SK-N-MC (cell line): ENCODE results near the gene VAV3.

Source experiments
- DNase-seq: peaks from one replicate; pipeline ENCODE4 v3.0.0-alpha.2; 2011; ENCODE audit warnings: low read depth, low spot score
- H3K27ac ChIP-seq: fragments of 200-600 bp; sonication (generic); 2 replicates; pipeline ENCODE4 v1.5.1; 2016; ENCODE audit warnings: mixed run types
- H3K36me3 ChIP-seq: fragments of 200-600 bp; sonication (generic); 2 replicates; pipeline ENCODE4 v1.6.1; 2017; ENCODE audit warnings: antibody characterized with exemption, low read length, mixed read lengths; ENCODE audit not compliant: insufficient read depth
- H3K4me3 ChIP-seq: fragments of 200-600 bp; sonication (generic); 2 replicates; pipeline ENCODE4 v1.5.1; 2016
- H3K9ac ChIP-seq: fragments of 200-600 bp; sonication (generic); 2 replicates; pipeline ENCODE4 v1.8.0; 2017; ENCODE audit warnings: mixed run types, mixed read lengths; ENCODE audit not compliant: insufficient read length
- H3K9me3 ChIP-seq: fragments of 200-600 bp; sonication (generic); 2 replicates; pipeline ENCODE4 v1.6.1; 2017; ENCODE audit warnings: low read depth, mild to moderate bottlenecking, antibody characterized with exemption, low read length, moderate library complexity, mixed read lengths
- EZH2 ChIP-seq: fragments of 200-600 bp; sonication (generic); IDR thresholded peaks from one replicate; pipeline ENCODE4 v1.6.1; 2017; ENCODE audit warnings: antibody characterized with exemption
- FOXP2 ChIP-seq: optimal IDR thresholded peaks from 2 replicates; pipeline ENCODE3; 2011; ENCODE audit warnings: mild to moderate bottlenecking, moderate library complexity; ENCODE audit not compliant: insufficient read depth; ENCODE audit errors: extremely low read length, control extremely low read depth
- POLR2AphosphoS5 ChIP-seq: IDR thresholded peaks from 2 replicates; pipeline ENCODE4 v1.6.1; 2012; ENCODE audit warnings: mild to moderate bottlenecking, low read depth, low read length, borderline replicate concordance

The VAV3 gene

DNA sequence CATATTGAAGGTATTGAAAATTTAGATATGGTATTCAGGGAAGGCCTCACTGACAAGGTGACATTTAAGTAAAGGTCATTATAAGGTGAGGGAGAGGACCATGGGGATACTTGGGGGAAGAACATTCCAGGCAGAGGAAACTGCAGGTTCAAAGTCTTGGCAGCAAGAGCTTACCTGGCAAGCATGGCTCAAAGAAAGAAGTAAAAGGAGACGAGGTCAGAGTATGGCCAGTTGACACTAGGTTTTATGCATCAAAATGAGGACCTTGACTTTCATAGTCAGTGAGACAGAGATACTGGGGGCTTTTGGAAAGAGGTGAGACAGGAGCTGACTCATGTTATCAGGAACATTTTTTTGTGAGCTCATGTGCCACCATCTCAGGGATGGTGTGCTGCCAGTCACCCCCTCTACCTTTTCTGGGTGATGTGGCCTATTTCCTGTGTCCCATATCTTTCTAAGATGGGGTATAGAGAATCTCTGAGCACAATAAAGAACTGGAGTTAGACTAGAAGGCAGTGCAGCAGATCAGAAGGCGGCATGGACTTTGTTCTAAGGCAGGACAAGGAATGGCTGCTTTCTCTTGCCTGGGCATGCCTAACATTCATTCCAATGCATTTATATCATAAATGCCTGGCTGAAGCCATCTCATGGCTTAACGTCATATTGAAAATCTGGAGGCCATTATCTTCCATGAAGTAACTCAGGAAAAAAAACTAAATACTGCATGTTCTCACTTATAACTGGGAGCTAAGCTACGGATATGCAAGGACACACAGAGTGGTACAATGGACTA lies 417.4 kb downstream of the VAV3 start:
- DNase-seq: no peak
- Histone ChIP-seq H3K4me3 (no peak overlapping the region), H3K9me3 (no peaks in the 10 kb centered on the region), H3K36me3 (no peaks in the 10 kb centered on the region), H3K9ac (no peak overlapping the region), H3K27ac (no peak overlapping the region)
- TF ChIP-seq POLR2AphosphoS5 (no peak), FOXP2 (no peak), EZH2 (no peak)

DNA sequence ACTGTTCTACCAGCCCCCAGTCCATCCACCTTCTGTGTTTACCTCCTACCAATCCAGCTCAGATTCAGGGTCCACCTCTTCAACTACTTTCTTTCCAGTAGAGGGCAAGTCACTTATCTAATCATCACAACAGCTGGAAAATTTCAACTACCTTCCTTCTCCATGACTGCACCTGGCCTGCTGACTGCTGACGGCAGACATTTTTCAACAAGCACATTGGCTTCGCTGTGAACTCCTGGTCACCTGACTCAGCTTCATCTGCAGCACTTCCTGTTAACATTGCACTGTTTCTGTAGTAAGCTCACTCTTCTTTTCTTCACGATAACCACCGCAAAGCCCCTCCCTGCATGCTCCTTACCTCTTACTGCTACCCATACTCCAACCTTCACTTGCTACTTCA lies 418.4 kb downstream of the VAV3 start:
- H3K36me3 ChIP-seq: no peaks in the 10 kb centered on the region
- no peak for DNase-seq
- H3K27ac ChIP-seq: no peak overlapping the region
- TF ChIP-seq POLR2AphosphoS5: no peak
- TF ChIP-seq FOXP2: no peak
- TF ChIP-seq EZH2: no peak
- H3K9ac ChIP-seq: no peak overlapping the region
- H3K9me3 ChIP-seq: no peaks in the 10 kb centered on the region
- no peak overlapping the region for H3K4me3 ChIP-seq

DNA sequence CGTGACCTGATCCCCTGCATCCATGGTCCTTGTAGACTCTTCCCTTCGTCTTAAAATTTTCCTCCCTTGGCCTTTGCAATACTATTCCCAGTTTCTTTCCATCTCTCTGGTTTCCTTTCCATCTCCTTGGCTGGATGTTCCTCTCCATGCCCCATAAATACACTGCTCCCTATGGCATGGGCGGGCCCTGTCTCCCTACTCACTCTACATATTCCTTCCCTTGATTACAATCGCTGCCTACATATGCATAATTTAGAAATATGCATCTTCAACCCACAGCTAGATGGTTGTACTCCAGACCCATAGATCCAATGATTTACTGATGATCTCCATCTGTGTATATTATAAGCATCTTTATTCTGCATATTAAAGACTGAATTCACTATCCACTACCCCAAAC lies 419.1 kb downstream of the VAV3 start:
- Histone ChIP-seq H3K36me3 (no peaks in the 10 kb centered on the region), H3K27ac (no peak overlapping the region), H3K9ac (no peak overlapping the region), H3K9me3 (no peaks in the 10 kb centered on the region), H3K4me3 (no peak overlapping the region)
- TF ChIP-seq FOXP2 (no peak), EZH2 (no peak), POLR2AphosphoS5 (no peak)
- no peak for DNase-seq

DNA sequence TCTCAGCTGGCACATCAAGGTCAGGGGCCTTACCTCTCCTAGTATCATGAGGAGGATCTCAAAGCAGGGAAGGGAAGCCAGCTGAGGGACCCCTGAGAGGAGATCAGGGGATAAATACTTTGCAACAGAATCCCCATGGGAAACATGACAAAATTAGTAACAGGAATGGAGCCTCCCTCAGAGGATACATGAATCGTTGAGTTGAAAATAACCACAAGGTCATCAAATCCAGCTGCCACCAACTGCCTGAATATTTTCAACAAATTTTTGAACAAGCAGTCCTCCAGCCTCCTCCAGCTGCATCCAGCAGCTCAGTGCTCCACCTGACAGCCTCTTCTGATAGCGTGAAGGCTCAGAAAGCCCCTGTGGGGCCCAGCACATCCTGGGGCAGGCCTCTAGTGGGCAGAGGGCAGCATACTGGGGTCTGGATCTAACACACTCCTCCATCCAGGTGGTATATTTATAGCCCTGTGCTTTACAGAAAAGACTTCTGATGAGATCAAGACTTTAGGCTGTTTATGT lies 419.9 kb downstream of the VAV3 start:
- Histone ChIP-seq H3K36me3 (no peaks in the 10 kb centered on the region), H3K9me3 (no peaks in the 10 kb centered on the region), H3K9ac (no peak overlapping the region), H3K4me3 (no peak overlapping the region), H3K27ac (no peak overlapping the region)
- no peak for DNase-seq
- no peak for TF ChIP-seq FOXP2
- no peak for TF ChIP-seq POLR2AphosphoS5
- TF ChIP-seq EZH2: no peak

DNA sequence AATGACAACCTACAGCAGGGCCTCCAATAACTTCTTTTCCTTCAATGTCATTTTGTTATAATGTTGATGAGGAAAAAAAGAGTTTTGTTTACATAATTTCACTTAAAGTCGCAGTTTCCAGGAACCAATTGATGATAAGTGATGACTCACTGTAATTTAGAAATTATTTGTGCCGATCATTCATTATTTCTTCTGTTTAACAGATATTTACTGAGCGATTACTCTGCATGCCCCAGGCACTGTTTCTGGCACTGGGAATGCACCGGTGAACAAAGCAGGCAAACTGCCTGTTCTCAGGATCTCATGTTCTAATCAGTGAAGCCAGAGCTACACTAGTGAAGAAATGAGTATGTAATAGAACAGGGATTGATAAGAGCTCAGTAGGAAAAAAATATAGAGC lies 420.7 kb downstream of the VAV3 start:
- TF ChIP-seq POLR2AphosphoS5 (no peak), FOXP2 (no peak), EZH2 (no peak)
- no peaks in the 10 kb centered on the region for H3K36me3 ChIP-seq

DNA sequence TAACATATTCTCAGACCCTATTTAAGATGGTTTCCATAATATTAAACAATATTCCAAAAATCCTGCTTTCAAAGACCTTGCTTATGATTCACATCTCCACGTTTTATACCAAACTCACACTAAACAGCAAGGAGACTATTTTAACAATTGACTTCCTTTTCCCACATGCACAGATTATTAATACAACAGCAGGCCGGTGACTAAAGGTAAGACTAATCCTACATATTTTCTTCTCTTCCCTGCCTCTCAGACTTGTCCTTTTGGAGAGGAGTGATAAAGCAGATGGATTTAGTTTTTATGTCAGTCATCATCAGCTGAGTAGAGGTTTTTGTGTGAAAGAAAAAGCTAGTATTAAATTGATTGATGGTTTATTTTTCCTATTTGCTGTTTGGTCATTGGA lies 423.6 kb downstream of the VAV3 start:
- Histone ChIP-seq H3K4me3 (no peak overlapping the region), H3K9ac (no peak overlapping the region), H3K27ac (no peak overlapping the region), H3K36me3 (no peaks in the 10 kb centered on the region), H3K9me3 (no peaks in the 10 kb centered on the region)
- DNase-seq: no peak
- TF ChIP-seq POLR2AphosphoS5: no peak
- TF ChIP-seq EZH2: no peak
- no peak for TF ChIP-seq FOXP2

More for the DNA sequence above, 420.7 kb downstream of the VAV3 start:
- DNase-seq: no peak
- H3K9ac ChIP-seq: no peak overlapping the region
- H3K27ac ChIP-seq: no peak overlapping the region
- no peak overlapping the region for H3K4me3 ChIP-seq
- H3K9me3 ChIP-seq: no peaks in the 10 kb centered on the region

DNA sequence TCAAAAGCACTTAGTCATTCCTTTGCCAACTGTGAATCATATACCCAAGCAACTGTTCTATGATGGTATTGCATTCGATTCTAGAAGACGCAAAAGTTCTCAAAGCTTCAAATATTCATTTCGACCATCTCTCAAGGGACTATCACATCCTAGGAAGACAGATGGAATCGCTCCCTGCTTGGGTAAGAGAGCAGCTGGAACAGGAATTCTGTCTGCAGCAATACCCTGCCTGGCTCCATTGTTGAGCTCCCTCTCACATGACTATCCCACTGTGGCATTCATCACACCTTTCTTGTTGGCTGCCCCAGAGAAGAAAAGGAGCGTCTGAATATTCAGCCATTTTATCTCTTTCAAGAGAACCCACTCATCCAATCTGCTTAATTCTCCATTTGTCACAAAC lies 426.5 kb downstream of the VAV3 start:
- TF ChIP-seq POLR2AphosphoS5 (no peak), EZH2 (no peak)
- Histone ChIP-seq H3K9me3 (no peaks in the 10 kb centered on the region), H3K36me3 (no peaks in the 10 kb centered on the region), H3K4me3 (no peak overlapping the region), H3K9ac (no peak overlapping the region), H3K27ac (no peak overlapping the region)
- no peak for DNase-seq

DNA sequence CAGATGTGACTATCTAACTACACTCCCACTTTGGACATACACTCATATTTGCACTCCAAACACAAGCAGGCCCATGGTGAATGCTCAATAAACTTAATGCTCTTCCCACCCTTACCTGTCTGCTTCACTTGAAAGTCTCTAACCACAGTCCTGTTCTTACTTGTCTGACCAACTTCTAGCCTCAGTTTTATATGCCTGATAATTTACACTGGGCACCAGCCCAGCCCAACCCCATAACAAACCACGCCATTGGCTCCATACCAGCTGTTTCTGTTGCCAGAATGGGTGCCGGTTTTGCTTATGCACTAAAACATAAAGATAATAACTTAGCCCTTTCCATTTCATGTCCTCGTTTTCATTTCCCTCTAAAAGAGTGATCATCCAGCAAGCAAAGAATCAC lies 428.7 kb downstream of the VAV3 start:
- no peaks in the 10 kb centered on the region for H3K9me3 ChIP-seq
- no peaks in the 10 kb centered on the region for H3K36me3 ChIP-seq
- no peak for DNase-seq
- H3K27ac ChIP-seq: no peak overlapping the region
- no peak overlapping the region for H3K9ac ChIP-seq
- TF ChIP-seq EZH2 (no peak), FOXP2 (no peak), POLR2AphosphoS5 (no peak)
- no peak overlapping the region for H3K4me3 ChIP-seq

DNA sequence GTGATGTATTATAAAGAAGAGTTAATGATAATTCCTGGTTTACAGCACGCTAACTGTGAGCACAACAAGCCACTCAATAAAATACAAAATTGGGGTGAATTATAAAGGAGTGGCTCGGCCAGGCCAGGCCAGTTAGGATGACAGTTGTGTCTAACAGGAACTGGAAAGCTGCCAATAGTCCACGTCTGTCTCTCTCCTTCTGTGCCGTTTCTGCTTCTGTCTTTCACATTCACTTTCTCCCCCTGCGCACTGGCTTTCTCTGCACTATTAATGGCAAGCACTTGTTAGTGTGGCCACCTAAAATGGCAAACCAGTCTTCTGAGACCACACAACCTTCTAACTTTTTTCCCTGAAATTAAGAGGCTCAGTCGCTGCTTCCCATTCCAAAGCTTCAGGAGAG lies 429.9 kb downstream of the VAV3 start:
- no peak overlapping the region for H3K27ac ChIP-seq
- H3K9ac ChIP-seq: no peak overlapping the region
- no peaks in the 10 kb centered on the region for H3K36me3 ChIP-seq
- H3K4me3 ChIP-seq: no peak overlapping the region
- TF ChIP-seq EZH2: no peak
- TF ChIP-seq FOXP2: no peak
- TF ChIP-seq POLR2AphosphoS5: no peak
- H3K9me3 ChIP-seq: no peaks in the 10 kb centered on the region
- DNase-seq: no peak
